ENCODE results near the gene SPTBN5.

SPTBN5 gene

DNA sequence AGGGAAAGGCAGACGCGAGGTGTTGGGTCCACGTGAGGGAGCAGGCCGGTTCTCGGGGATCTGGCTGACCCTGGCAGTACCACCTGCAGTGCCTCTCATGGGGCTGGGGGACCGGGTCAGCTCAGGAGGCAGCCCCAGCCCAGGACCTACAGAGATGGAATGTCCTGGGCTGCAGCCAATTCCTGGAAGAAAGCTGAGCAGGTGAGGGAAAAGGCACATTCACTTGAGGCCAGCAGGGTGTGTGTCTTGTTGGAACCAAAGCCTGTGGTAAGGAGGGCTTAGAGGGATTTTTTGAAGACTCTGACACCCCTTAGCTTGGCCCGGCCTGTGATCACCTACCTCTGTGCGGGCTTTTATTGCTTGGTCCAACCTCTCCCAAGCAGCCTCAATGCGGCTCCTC, 39.4 kb downstream of the SPTBN5 start:
- no peak overlapping the region for H4K91ac ChIP-seq (ENCODE audit: low read depth, low read length)
- no peak overlapping the region for H2AFZ ChIP-seq (ENCODE audit: insufficient read depth, low read length, poor library complexity)
- H3K79me2 ChIP-seq (ENCODE audit: control insufficient read depth, insufficient read depth, low read length, poor library complexity): no peaks in the 10 kb centered on the region
- no peak overlapping the region for H3K4me3 ChIP-seq (ENCODE audit: low read depth, low read length)
- H3K27me3 ChIP-seq (ENCODE audit: insufficient read depth, low read length): no peaks in the 10 kb centered on the region
- no peak overlapping the region for H3K4me2 ChIP-seq (ENCODE audit: low read length)
- H3K23ac ChIP-seq (ENCODE audit: low read length): no peak overlapping the region
- no peak overlapping the region for H3K18ac ChIP-seq (ENCODE audit: low read length)
- no CpG with 5 or more reads among the region's 9 CpGs for WGBS (ENCODE audit: extremely low coverage, insufficient coverage, insufficient read length)
- H3K36me3 ChIP-seq (ENCODE audit: control insufficient read depth in 1 of 2, insufficient read depth in 2 of 2, low read length in 2 of 2): no peaks in the 10 kb centered on the region
- no peak overlapping the region for H2BK120ac ChIP-seq (ENCODE audit: insufficient read depth, low read length, poor library complexity)
- H3K9ac ChIP-seq (ENCODE audit: low read length): no peak overlapping the region
- no peak overlapping the region for H3K14ac ChIP-seq (ENCODE audit: low read length)
- H3K9me3 ChIP-seq (ENCODE audit: insufficient read depth, low read depth, low read length): no peaks in the 10 kb centered on the region
- no peak overlapping the region for H2BK12ac ChIP-seq (ENCODE audit: low read length)
- H2BK5ac ChIP-seq (ENCODE audit: low read depth, low read length, poor library complexity): no peak overlapping the region
- H4K8ac ChIP-seq (ENCODE audit: low read depth, low read length): no peak overlapping the region
- no peak overlapping the region for H3K4ac ChIP-seq (ENCODE audit: low read depth, low read length)
- no peaks in the 10 kb centered on the region for H3K79me1 ChIP-seq (ENCODE audit: low read length)
- H3K27ac ChIP-seq (ENCODE audit: low read depth, low read length): no peak overlapping the region
- H4K12ac ChIP-seq (ENCODE audit: low read depth, low read length): no peak overlapping the region
- H2AK5ac ChIP-seq (ENCODE audit: low read length): no peak overlapping the region
- no peak for DNase-seq
- H3K4me1 ChIP-seq (ENCODE audit: control insufficient read depth in 1 of 2, insufficient read depth in 2 of 2, low read length in 2 of 2): no peaks in the 10 kb centered on the region

DNA sequence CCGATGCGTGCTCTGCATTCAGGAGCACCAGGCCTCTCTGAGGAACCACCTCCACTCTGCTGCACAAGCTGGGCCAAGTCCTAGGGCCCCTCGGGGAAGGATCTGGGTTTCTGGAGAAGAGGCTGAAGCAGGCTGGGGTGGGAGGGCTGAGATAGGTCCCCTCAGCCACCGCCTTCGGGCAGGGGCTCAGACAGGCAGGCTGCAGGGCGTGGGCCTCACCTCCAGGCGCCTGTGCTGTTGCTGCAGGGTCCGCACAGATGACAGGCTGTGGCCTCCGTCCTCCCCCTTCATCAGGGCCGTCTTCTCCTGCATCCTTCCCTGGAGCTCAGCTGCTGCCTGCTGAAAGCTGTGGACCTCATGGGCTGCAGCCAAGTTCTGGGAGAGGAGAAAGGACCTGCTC, 40.0 kb downstream of the SPTBN5 start:
- Histone ChIP-seq H4K91ac (ENCODE audit: low read depth, low read length) (no peak overlapping the region), H3K4ac (ENCODE audit: low read depth, low read length) (no peak overlapping the region), H3K4me1 (ENCODE audit: control insufficient read depth in 1 of 2, insufficient read depth in 2 of 2, low read length in 2 of 2) (no peaks in the 10 kb centered on the region), H3K14ac (ENCODE audit: low read length) (no peak overlapping the region), H3K36me3 (ENCODE audit: control insufficient read depth in 1 of 2, insufficient read depth in 2 of 2, low read length in 2 of 2) (no peaks in the 10 kb centered on the region), H2AFZ (ENCODE audit: insufficient read depth, low read length, poor library complexity) (no peak overlapping the region), H3K79me1 (ENCODE audit: low read length) (no peaks in the 10 kb centered on the region), H3K4me3 (ENCODE audit: low read depth, low read length) (no peak overlapping the region), H2AK5ac (ENCODE audit: low read length) (no peak overlapping the region), H3K18ac (ENCODE audit: low read length) (no peak overlapping the region), H3K4me2 (ENCODE audit: low read length) (no peak overlapping the region), H3K27me3 (ENCODE audit: insufficient read depth, low read length) (no peaks in the 10 kb centered on the region), H3K9ac (ENCODE audit: low read length) (no peak overlapping the region), H2BK12ac (ENCODE audit: low read length) (no peak overlapping the region), H2BK5ac (ENCODE audit: low read depth, low read length, poor library complexity) (no peak overlapping the region), H4K12ac (ENCODE audit: low read depth, low read length) (no peak overlapping the region), H3K27ac (ENCODE audit: low read depth, low read length) (no peak overlapping the region), H4K8ac (ENCODE audit: low read depth, low read length) (no peak overlapping the region), H2BK120ac (ENCODE audit: insufficient read depth, low read length, poor library complexity) (no peak overlapping the region), H3K9me3 (ENCODE audit: insufficient read depth, low read depth, low read length) (no peaks in the 10 kb centered on the region), H3K23ac (ENCODE audit: low read length) (no peak overlapping the region), H3K79me2 (ENCODE audit: control insufficient read depth, insufficient read depth, low read length, poor library complexity) (no peaks in the 10 kb centered on the region)
- no peak for DNase-seq
- no CpG with 5 or more reads among the region's 10 CpGs for WGBS (ENCODE audit: extremely low coverage, insufficient coverage, insufficient read length)

DNA sequence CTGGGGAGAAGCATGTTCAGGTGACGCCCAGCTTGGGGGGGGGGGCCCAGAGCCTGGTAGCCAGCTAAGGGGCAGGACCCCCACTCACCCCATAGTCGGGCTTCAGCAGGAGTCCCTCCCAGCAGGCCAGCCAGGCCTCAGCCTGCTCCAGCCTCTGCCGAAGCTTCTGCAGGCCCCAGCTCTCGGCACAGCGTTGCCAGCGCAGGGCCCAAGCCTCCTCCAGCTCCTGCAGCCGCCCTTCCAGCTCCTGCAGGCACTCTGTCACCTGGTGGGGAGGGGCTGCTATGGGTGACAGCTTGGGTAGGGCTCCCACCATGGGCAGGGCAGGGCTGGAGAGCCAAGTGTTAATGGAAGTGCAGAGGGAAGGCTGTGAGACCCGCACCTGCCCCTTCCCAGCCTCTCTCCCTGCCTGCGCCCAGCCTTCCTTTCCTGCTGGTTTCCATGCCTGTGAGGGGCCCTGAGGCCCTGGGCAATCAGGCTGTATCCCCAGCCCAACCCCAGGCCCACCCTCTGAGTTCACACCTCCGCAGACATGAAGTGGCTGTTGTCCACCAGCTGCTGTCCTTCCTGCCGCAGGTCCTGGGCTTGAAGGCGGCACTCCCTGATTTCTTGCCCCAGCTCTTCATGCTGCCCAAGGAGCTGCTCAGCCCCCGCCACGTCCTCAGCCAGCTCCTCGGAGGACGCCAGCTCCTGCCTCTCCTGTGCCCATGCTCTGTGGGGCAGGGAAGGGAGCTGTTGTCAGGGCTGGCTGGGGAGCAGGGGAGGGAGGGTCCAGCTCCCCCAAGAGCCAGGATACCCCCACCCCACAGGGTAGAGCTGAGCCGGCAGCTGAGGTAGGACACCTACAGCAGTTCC, 40.9 kb downstream of the SPTBN5 start:
- Histone ChIP-seq H3K23ac (ENCODE audit: low read length) (no peak overlapping the region), H3K4me1 (ENCODE audit: control insufficient read depth in 1 of 2, insufficient read depth in 2 of 2, low read length in 2 of 2) (no peaks in the 10 kb centered on the region), H3K4ac (ENCODE audit: low read depth, low read length) (no peak overlapping the region), H4K12ac (ENCODE audit: low read depth, low read length) (no peak overlapping the region), H3K27me3 (ENCODE audit: insufficient read depth, low read length) (no peaks in the 10 kb centered on the region), H3K18ac (ENCODE audit: low read length) (no peak overlapping the region), H3K4me3 (ENCODE audit: low read depth, low read length) (no peak overlapping the region), H3K14ac (ENCODE audit: low read length) (no peak overlapping the region), H3K79me1 (ENCODE audit: low read length) (no peaks in the 10 kb centered on the region), H3K27ac (ENCODE audit: low read depth, low read length) (no peak overlapping the region), H3K9ac (ENCODE audit: low read length) (no peak overlapping the region), H2AFZ (ENCODE audit: insufficient read depth, low read length, poor library complexity) (no peak overlapping the region), H3K79me2 (ENCODE audit: control insufficient read depth, insufficient read depth, low read length, poor library complexity) (no peaks in the 10 kb centered on the region), H2BK5ac (ENCODE audit: low read depth, low read length, poor library complexity) (no peak overlapping the region), H2AK5ac (ENCODE audit: low read length) (no peak overlapping the region), H3K4me2 (ENCODE audit: low read length) (no peak overlapping the region), H4K8ac (ENCODE audit: low read depth, low read length) (no peak overlapping the region), H3K36me3 (ENCODE audit: control insufficient read depth in 1 of 2, insufficient read depth in 2 of 2, low read length in 2 of 2) (peaks cover 5 to 8% of the 10 kb centered on the region in 2 experiments), H2BK12ac (ENCODE audit: low read length) (no peak overlapping the region), H2BK120ac (ENCODE audit: insufficient read depth, low read length, poor library complexity) (no peak overlapping the region), H4K91ac (ENCODE audit: low read depth, low read length) (no peak overlapping the region), H3K9me3 (ENCODE audit: insufficient read depth, low read depth, low read length) (no peaks in the 10 kb centered on the region)
- no peak for DNase-seq
- no CpG with 5 or more reads among the region's 17 CpGs for WGBS (ENCODE audit: extremely low coverage, insufficient coverage, insufficient read length)

DNA sequence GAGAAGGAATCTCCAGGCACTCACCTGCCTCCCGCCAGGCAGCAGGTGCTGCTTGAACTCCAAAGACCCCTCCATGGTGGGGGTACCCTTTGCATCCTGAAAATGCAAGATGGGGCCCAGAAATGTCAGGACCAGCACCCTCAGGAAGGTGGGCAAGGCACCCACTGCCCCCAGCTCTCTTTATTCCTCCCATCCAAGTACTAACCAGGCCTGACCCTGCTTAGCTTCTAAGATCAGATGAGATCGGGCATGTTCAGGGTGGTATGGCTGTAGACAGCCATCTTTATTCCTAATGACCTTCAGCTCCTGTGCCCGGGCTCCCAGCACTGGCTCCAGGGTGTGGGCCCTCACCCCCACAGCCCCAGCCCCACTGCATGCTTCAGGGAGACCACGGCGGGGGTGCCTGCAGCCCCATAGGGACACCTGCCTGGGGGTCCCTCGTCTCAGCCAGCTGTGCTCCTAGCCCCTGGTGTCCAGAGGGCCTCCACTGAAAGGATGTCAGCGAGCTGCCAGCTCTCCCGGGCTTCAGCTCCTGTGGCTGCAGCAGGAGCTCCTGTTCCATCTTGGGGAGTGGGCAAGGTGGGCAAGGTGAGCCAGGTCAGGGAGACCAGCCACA, 42.0 kb downstream of the SPTBN5 start:
- no CpG with 5 or more reads among the region's 8 CpGs for WGBS (ENCODE audit: extremely low coverage, insufficient coverage, insufficient read length)
- no peaks in the 10 kb centered on the region for H3K9me3 ChIP-seq (ENCODE audit: insufficient read depth, low read depth, low read length)
- no peak overlapping the region for H3K4ac ChIP-seq (ENCODE audit: low read depth, low read length)
- no peak overlapping the region for H2BK12ac ChIP-seq (ENCODE audit: low read length)
- H3K4me1 ChIP-seq (ENCODE audit: control insufficient read depth in 1 of 2, insufficient read depth in 2 of 2, low read length in 2 of 2): no peaks in the 10 kb centered on the region
- H4K12ac ChIP-seq (ENCODE audit: low read depth, low read length): no peak overlapping the region
- H2BK5ac ChIP-seq (ENCODE audit: low read depth, low read length, poor library complexity): no peak overlapping the region
- no peak overlapping the region for H4K91ac ChIP-seq (ENCODE audit: low read depth, low read length)
- no peaks in the 10 kb centered on the region for H3K27me3 ChIP-seq (ENCODE audit: insufficient read depth, low read length)
- DNase-seq: no peak
- no peak overlapping the region for H3K18ac ChIP-seq (ENCODE audit: low read length)
- H3K27ac ChIP-seq (ENCODE audit: low read depth, low read length): no peak overlapping the region
- H3K14ac ChIP-seq (ENCODE audit: low read length): no peak overlapping the region
- no peak overlapping the region for H3K9ac ChIP-seq (ENCODE audit: low read length)
- H2AFZ ChIP-seq (ENCODE audit: insufficient read depth, low read length, poor library complexity): no peak overlapping the region
- no peak overlapping the region for H4K8ac ChIP-seq (ENCODE audit: low read depth, low read length)
- peaks cover 13 to 19% of the 10 kb centered on the region in 2 experiments for H3K36me3 ChIP-seq (ENCODE audit: control insufficient read depth in 1 of 2, insufficient read depth in 2 of 2, low read length in 2 of 2)
- no peak overlapping the region for H3K4me2 ChIP-seq (ENCODE audit: low read length)
- H2AK5ac ChIP-seq (ENCODE audit: low read length): no peak overlapping the region
- no peaks in the 10 kb centered on the region for H3K79me1 ChIP-seq (ENCODE audit: low read length)
- H3K23ac ChIP-seq (ENCODE audit: low read length): no peak overlapping the region
- H3K79me2 ChIP-seq (ENCODE audit: control insufficient read depth, insufficient read depth, low read length, poor library complexity): no peaks in the 10 kb centered on the region
- no peak overlapping the region for H2BK120ac ChIP-seq (ENCODE audit: insufficient read depth, low read length, poor library complexity)
- H3K4me3 ChIP-seq (ENCODE audit: low read depth, low read length): no peak overlapping the region

Data from trophoblast cell (in vitro differentiated cells and primary cell).